A549 (cell line): ENCODE results near the gene UBE2E2. TPM values are rescaled to one million over a fixed set of nuclear protein-coding genes. Genes with fewer than 3 reads are reported as not detected.
A peak's percentile ranks its signal among the peaks of the same experiment; 100 is the strongest.

ENCODE experiments used
- ATAC-seq, 2 experiments: fragments of 200-7000 bp in 1 of 2; fragments of >200 bp in 1 of 2; cut with Nextera tagmentation in 1 of 2; cut with Tn5 transposase in 1 of 2; 3 replicates each; pipeline versions ENCODE4 v1.8.0 to v1.9.1; 2018 to 2020; ENCODE audit warnings: mild to moderate bottlenecking in 1 of 2, moderate library complexity in 1 of 2
- CTCF ChIA-PET: fragments of 300-600 bp; sonication (Branson Sonifier 250); formaldehyde crosslinking; extraction: SDS; loops from one replicate; lab custom pipeline; 2021; ENCODE audit warnings: antibody characterized with exemption, inconsistent platforms; lab: Yijun Ruan, JAX
- POLR2A ChIA-PET: fragments of 350-600 bp; formaldehyde crosslinking; extraction: SDS; loops from one replicate; lab custom pipeline; 2021; ENCODE audit warnings: antibody characterized with exemption, inconsistent platforms; lab: Yijun Ruan, JAX
- DNase-seq, 2 experiments: peaks; one replicate each; pipeline versions ENCODE4 v3.0.0 to v3.0.0-alpha.2; 2011 to 2016; ENCODE audit warnings: low read depth in 1 of 2, low spot score in 1 of 2
- FAIRE-seq: peaks from 2 replicates; lab custom pipeline; 2011; peaks lifted over from hg19 to GRCh38; lab: Jason Lieb, UNC
- H3K27ac ChIP-seq, 2 experiments: fragments of >200 bp; sonication (Bioruptor Twin); formaldehyde crosslinking; 3 replicates each; pipeline ENCODE4 v1.5.1; 2016 to 2017
- H3K4me1 ChIP-seq: fragments of >200 bp; sonication (Bioruptor Twin); formaldehyde crosslinking; 3 replicates; pipeline ENCODE4 v1.6.1; 2016
- H3K4me2 ChIP-seq: fragments of >200 bp; sonication (Bioruptor Twin); formaldehyde crosslinking; 3 replicates; pipeline ENCODE4 v1.6.1; 2016
- H3K4me3 ChIP-seq: fragments of >200 bp; sonication (Bioruptor Twin); formaldehyde crosslinking; 3 replicates; pipeline ENCODE4 v1.5.1; 2016
- H3K9me3 ChIP-seq: fragments of >200 bp; sonication (Bioruptor Twin); formaldehyde crosslinking; 3 replicates; pipeline ENCODE4 v1.6.1; 2016
- CEBPB ChIP-seq, 2 experiments: fragments of >200 bp in 1 of 2; sonication (Bioruptor Twin) in 1 of 2; formaldehyde crosslinking in 1 of 2; IDR thresholded peaks; 2 replicates each; pipeline ENCODE4 v1.6.1; 2012 to 2016
- CHD4 ChIP-seq: fragments of 200-600 bp; sonication (generic); IDR thresholded peaks from 2 replicates; pipeline ENCODE4 v1.6.1; 2016; ENCODE audit warnings: antibody characterized with exemption, mild to moderate bottlenecking, borderline replicate concordance
- ESRRA ChIP-seq: fragments of 150-350 bp; IDR thresholded peaks from 2 replicates; pipeline ENCODE4 v1.6.1; 2014; ENCODE audit warnings: mild to moderate bottlenecking, low read length, borderline replicate concordance
- FOSB ChIP-seq: fragments of 250-450 bp; sonication (Bioruptor Pico); IDR thresholded peaks from 2 replicates; pipeline ENCODE4 v1.5.0; 2020; ENCODE audit warnings: mild to moderate bottlenecking, moderate library complexity
- FOSL2 ChIP-seq, 2 experiments: fragments of 450-650 bp in 1 of 2; fragments of >200 bp in 1 of 2; sonication (Bioruptor Twin) in 1 of 2; formaldehyde crosslinking; IDR thresholded peaks; 2 replicates each; pipeline versions ENCODE4 v1.5.0 to v1.6.1; 2016 to 2020; ENCODE audit warnings: mild to moderate bottlenecking in 1 of 2, moderate library complexity in 1 of 2
- FOXS1 ChIP-seq: fragments of 250-450 bp; sonication (Bioruptor Pico); IDR thresholded peaks from 2 replicates; pipeline ENCODE4 v1.5.0; 2020; ENCODE audit warnings: mild to moderate bottlenecking, moderate library complexity
- GATA3 ChIP-seq: IDR thresholded peaks from 2 replicates; pipeline ENCODE4 v1.6.1; 2012; ENCODE audit warnings: borderline replicate concordance
- HDAC2 ChIP-seq: fragments of 200-600 bp; sonication (generic); IDR thresholded peaks from 2 replicates; pipeline ENCODE4 v1.6.1; 2016
- HEYL ChIP-seq: fragments of 250-450 bp; sonication (Bioruptor Pico); IDR thresholded peaks from 2 replicates; pipeline ENCODE4 v1.8.0; 2021; ENCODE audit warnings: mild to moderate bottlenecking, moderate library complexity
- HOXB13 ChIP-seq: fragments of 250-450 bp; sonication (Bioruptor Pico); IDR thresholded peaks from 2 replicates; pipeline ENCODE4 v1.5.0; 2020; ENCODE audit warnings: low read depth, mild to moderate bottlenecking, moderate library complexity
- KDM1A ChIP-seq: fragments of 200-600 bp; sonication (generic); IDR thresholded peaks from 2 replicates; pipeline ENCODE4 v1.6.1; 2016; ENCODE audit warnings: low read depth, mild to moderate bottlenecking
- MAFK ChIP-seq: fragments of 450-650 bp; IDR thresholded peaks from 2 replicates; pipeline ENCODE4 v1.6.1; 2014; ENCODE audit not compliant: partially characterized antibody
- MAZ ChIP-seq: fragments of 150-350 bp; IDR thresholded peaks from 2 replicates; pipeline ENCODE4 v1.6.1; 2014; ENCODE audit warnings: antibody characterized with exemption, low read depth, low read length, borderline replicate concordance
- MYC ChIP-seq: IDR thresholded peaks from 2 replicates; pipeline ENCODE4 v1.6.1; 2012; ENCODE audit warnings: mild to moderate bottlenecking, inconsistent platforms, low read length, improper control_type of control experiment, borderline replicate concordance
- NFE2L2 ChIP-seq: fragments of 150-350 bp; conservative IDR thresholded peaks from 2 replicates; pipeline ENCODE4 v1.6.1; 2014; ENCODE audit warnings: low read length
- NPAS2 ChIP-seq: fragments of 250-450 bp; sonication (Bioruptor Pico); IDR thresholded peaks from 2 replicates; pipeline ENCODE4 v1.8.0; 2022; ENCODE audit warnings: mild to moderate bottlenecking, moderate library complexity, borderline replicate concordance
- NR3C1 ChIP-seq: fragments of >200 bp; sonication (Bioruptor Twin); formaldehyde crosslinking; IDR thresholded peaks from 3 replicates; pipeline ENCODE4 v1.6.1; 2017
- POLR2AphosphoS2 ChIP-seq: conservative IDR thresholded peaks from 2 replicates; pipeline ENCODE4 v1.6.1; 2012; ENCODE audit warnings: low read length, improper control_type of control experiment, inconsistent platforms
- RCOR1 ChIP-seq: fragments of 150-350 bp; IDR thresholded peaks from 2 replicates; pipeline ENCODE4 v1.6.1; 2014; ENCODE audit warnings: antibody characterized with exemption, low read length, low read depth
- RFX5 ChIP-seq: fragments of 450-650 bp; IDR thresholded peaks from 2 replicates; pipeline ENCODE4 v1.7.1; 2014; ENCODE audit warnings: antibody characterized with exemption, mild to moderate bottlenecking, moderate library complexity
- WGBS: methylation state at CpG from one replicate; pipeline ENCODE4 v1.1.6; 2017; ENCODE audit errors: missing lambda C conversion rate; 5-methylcytosine and 5-hydroxymethylcytosine counted together
- polyA plus RNA-seq, 4 experiments: library from polyadenylated mRNA; depleted of rRNA in 3 of 4; stranded (reverse); fragments of >200 nt; fragmentation: RNase III in 1 of 4; extraction: RNeasy Plus Mini Kit Qiagen cat#74134 plus additional on column Dnase treatment in 1 of 4; gene quantifications; 2 replicates in 3 of 4; 3 replicates in 1 of 4; pipeline ENCODE4 v1.2.3, GENCODE V29; 2011 to 2017
- TF ChIP-seq, protein P1 (sequence below): IDR thresholded peaks from 2 replicates; pipeline ENCODE4 v1.6.1; 2012
- TF ChIP-seq, protein P2 (sequence below): fragments of 250-450 bp; sonication (Bioruptor Pico); IDR thresholded peaks from 2 replicates; pipeline ENCODE4 v1.5.0; 2021; ENCODE audit warnings: mild to moderate bottlenecking, moderate library complexity, borderline replicate concordance
- TF ChIP-seq, protein P3 (sequence below): fragments of 450-650 bp; IDR thresholded peaks from 2 replicates; pipeline ENCODE4 v1.6.1; 2014; ENCODE audit warnings: antibody characterized with exemption
- TF ChIP-seq, protein P4 (sequence below): fragments of >200 bp; sonication (Bioruptor Twin); formaldehyde crosslinking; IDR thresholded peaks from 3 replicates; pipeline ENCODE4 v1.6.1; 2016

The UBE2E2 gene
- polyA plus RNA-seq, 2 of the 4 experiments (the other 2 are of a cell fraction): 28.3 to 56.1 TPM

GRCh38 chr3:23263796-23264195, 60.7 kb downstream of the UBE2E2 start:
- peaks cover 27% of the 10 kb centered on the region; the same call in 2 of the 3 replicates for H3K4me1 ChIP-seq
- H3K27ac ChIP-seq: no peak overlapping the region
- peak overlapping the region; percentile 38; the same call in 1 of the 3 replicates for H3K4me2 ChIP-seq
- ChIA-PET CTCF (no interaction called here), POLR2A (interaction anchor here (0.6 kb wide), 1 partner anchor 114 kb away, joined by 3 read pairs; no protein-coding TSS in a partner anchor)
- TF ChIP-seq FOSB (CRISPR knock-in tag) (no peak), GATA3 (no peak), FOXS1 (CRISPR knock-in tag) (no peak), NR3C1 (no peak), ESRRA (no peak), FOSL2 (IDR thresholded peaks at IDR 0.05) (no peak), FOSL2 (CRISPR knock-in tag; IDR thresholded peaks at IDR 0.05) (peak; percentile 28; the same call in 1 of the 2 replicates)
- TF ChIP-seq, protein P1, sequence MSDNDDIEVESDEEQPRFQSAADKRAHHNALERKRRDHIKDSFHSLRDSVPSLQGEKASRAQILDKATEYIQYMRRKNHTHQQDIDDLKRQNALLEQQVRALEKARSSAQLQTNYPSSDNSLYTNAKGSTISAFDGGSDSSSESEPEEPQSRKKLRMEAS: no peak
- TF ChIP-seq, protein P2, sequence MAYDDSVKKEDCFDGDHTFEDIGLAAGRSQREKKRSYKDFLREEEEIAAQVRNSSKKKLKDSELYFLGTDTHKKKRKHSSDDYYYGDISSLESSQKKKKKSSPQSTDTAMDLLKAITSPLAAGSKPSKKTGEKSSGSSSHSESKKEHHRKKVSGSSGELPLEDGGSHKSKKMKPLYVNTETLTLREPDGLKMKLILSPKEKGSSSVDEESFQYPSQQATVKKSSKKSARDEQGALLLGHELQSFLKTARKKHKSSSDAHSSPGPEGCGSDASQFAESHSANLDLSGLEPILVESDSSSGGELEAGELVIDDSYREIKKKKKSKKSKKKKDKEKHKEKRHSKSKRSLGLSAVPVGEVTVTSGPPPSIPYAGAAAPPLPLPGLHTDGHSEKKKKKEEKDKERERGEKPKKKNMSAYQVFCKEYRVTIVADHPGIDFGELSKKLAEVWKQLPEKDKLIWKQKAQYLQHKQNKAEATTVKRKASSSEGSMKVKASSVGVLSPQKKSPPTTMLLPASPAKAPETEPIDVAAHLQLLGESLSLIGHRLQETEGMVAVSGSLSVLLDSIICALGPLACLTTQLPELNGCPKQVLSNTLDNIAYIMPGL: no peak
- H3K9me3 ChIP-seq: no peaks in the 10 kb centered on the region
- no peak overlapping the region for H3K4me3 ChIP-seq
- DNase-seq (peak in 1 of 2 experiments; percentile 3), FAIRE-seq (no peak), ATAC-seq (peak; percentile 34 to 69; a peak in 4 of 6 replicates)
- WGBS: 33% methylated on average over 6 of the region's 6 CpGs

- Histone ChIP-seq H3K9me3 (no peaks in the 10 kb centered on the region), H3K27ac (no peak overlapping the region), H3K4me1 (peaks cover 24% of the 10 kb centered on the region; the same call in 2 of the 3 replicates), H3K4me2 (peak overlapping the region; percentile 38; the same call in 1 of the 3 replicates)
- CTCF ChIA-PET: no interaction called here
- TF ChIP-seq HEYL (CRISPR knock-in tag): no peak
- TF ChIP-seq HOXB13 (CRISPR knock-in tag): no peak
- no peak for TF ChIP-seq FOXS1 (CRISPR knock-in tag)
- TF ChIP-seq MAFK: no peak
- TF ChIP-seq CHD4: no peak
- TF ChIP-seq, protein P3, sequence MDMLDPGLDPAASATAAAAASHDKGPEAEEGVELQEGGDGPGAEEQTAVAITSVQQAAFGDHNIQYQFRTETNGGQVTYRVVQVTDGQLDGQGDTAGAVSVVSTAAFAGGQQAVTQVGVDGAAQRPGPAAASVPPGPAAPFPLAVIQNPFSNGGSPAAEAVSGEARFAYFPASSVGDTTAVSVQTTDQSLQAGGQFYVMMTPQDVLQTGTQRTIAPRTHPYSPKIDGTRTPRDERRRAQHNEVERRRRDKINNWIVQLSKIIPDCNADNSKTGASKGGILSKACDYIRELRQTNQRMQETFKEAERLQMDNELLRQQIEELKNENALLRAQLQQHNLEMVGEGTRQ: no peak
- TF ChIP-seq FOSL2 (IDR thresholded peaks at IDR 0.05): no peak
- TF ChIP-seq FOSL2 (CRISPR knock-in tag; IDR thresholded peaks at IDR 0.05): no peak
- TF ChIP-seq NFE2L2: no peak
- TF ChIP-seq HDAC2: no peak
- TF ChIP-seq KDM1A: no peak
- TF ChIP-seq GATA3: no peak
- TF ChIP-seq NPAS2 (CRISPR knock-in tag): no peak
- no peak for TF ChIP-seq RFX5
- TF ChIP-seq RCOR1: no peak
- no peak for TF ChIP-seq MAZ
- TF ChIP-seq, protein P4, sequence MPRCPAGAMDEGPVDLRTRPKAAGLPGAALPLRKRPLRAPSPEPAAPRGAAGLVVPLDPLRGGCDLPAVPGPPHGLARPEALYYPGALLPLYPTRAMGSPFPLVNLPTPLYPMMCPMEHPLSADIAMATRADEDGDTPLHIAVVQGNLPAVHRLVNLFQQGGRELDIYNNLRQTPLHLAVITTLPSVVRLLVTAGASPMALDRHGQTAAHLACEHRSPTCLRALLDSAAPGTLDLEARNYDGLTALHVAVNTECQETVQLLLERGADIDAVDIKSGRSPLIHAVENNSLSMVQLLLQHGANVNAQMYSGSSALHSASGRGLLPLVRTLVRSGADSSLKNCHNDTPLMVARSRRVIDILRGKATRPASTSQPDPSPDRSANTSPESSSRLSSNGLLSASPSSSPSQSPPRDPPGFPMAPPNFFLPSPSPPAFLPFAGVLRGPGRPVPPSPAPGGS: no peak
- TF ChIP-seq NR3C1: no peak
- TF ChIP-seq CEBPB (IDR thresholded peaks at IDR 0.05): no peak
- no peak for TF ChIP-seq POLR2AphosphoS2
- TF ChIP-seq MYC: no peak
- TF ChIP-seq, all 56 proteins: peak for 0
- DNase-seq: no peak
- peak; percentile 54; a peak in 1 of 6 replicates for ATAC-seq
- FAIRE-seq: no peak
- H3K4me3 ChIP-seq: no peak overlapping the region
- POLR2A ChIA-PET: no interaction called here
- 97% methylated on average over 1 of the region's 1 CpG for WGBS
Observed at GRCh38 chr3:23264413-23264812, 61.3 kb downstream of the UBE2E2 start.
